GM12878 (cell line): ENCODE measurements around the gene SLC3A2. TPM values are rescaled to one million over a fixed set of nuclear protein-coding genes. Genes with fewer than 3 reads are reported as not detected.

ENCODE experiments used
- ASH2L ChIP-seq: fragments of 300-600, 200-600 bp; sonication (generic); IDR thresholded peaks from 2 replicates; pipeline ENCODE4 v1.6.1; 2017; ENCODE audit warnings: low read depth, mild to moderate bottlenecking, borderline replicate concordance
- ATF3 ChIP-seq: IDR thresholded peaks from 2 replicates; pipeline ENCODE4 v1.6.1; 2011; ENCODE audit warnings: low read depth, mild to moderate bottlenecking, low read length, moderate library complexity, borderline replicate concordance; ENCODE audit errors: extremely low read depth
- CHD1 ChIP-seq: IDR thresholded peaks from 2 replicates; pipeline ENCODE4 v1.6.1; 2012; ENCODE audit warnings: low read depth, low read length, improper control_type of control experiment
- CUX1 ChIP-seq: IDR thresholded peaks from 2 replicates; pipeline ENCODE4 v1.6.1; 2012; ENCODE audit warnings: improper control_type of control experiment, low read depth, low read length; ENCODE audit not compliant: insufficient replicate concordance
- GABPA ChIP-seq: IDR thresholded peaks from 2 replicates; pipeline ENCODE4 v1.6.1; 2014; ENCODE audit warnings: antibody characterized with exemption, low read depth, mild to moderate bottlenecking, inconsistent platforms
- MYB ChIP-seq: fragments of 150-350 bp; IDR thresholded peaks from 2 replicates; pipeline ENCODE4 v1.6.1; 2014; ENCODE audit warnings: mild to moderate bottlenecking, low read depth, low read length, borderline replicate concordance
- PAX8 ChIP-seq: fragments of 450-650 bp; IDR thresholded peaks from 2 replicates; pipeline ENCODE4 v1.6.1; 2017; ENCODE audit warnings: mild to moderate bottlenecking, moderate library complexity
- POLR2AphosphoS2 ChIP-seq: IDR thresholded peaks from 2 replicates; pipeline ENCODE4 v1.6.1; 2011; ENCODE audit warnings: low read depth, mild to moderate bottlenecking, low read length, improper control_type of control experiment, moderate library complexity
- RELA ChIP-seq: fragments of 450-650 bp; IDR thresholded peaks from 2 replicates; pipeline ENCODE4 v1.8.0; 2014; ENCODE audit warnings: borderline replicate concordance; ENCODE audit not compliant: partially characterized antibody
- RUNX3 ChIP-seq: IDR thresholded peaks from 2 replicates; pipeline ENCODE4 v1.6.1; 2012; ENCODE audit warnings: low read length, inconsistent platforms
- STAT1 ChIP-seq: fragments of 450-650 bp; conservative IDR thresholded peaks from 2 replicates; pipeline ENCODE4 v1.6.1; 2014; ENCODE audit warnings: antibody characterized with exemption, mild to moderate bottlenecking
- TAF1 ChIP-seq: IDR thresholded peaks from 2 replicates; pipeline ENCODE4 v1.6.1; 2011; ENCODE audit warnings: mild to moderate bottlenecking, low read depth, low read length, borderline replicate concordance
- TARDBP ChIP-seq: IDR thresholded peaks from 2 replicates; pipeline ENCODE4 v1.6.1; 2016; ENCODE audit warnings: borderline replicate concordance
- TBL1XR1 ChIP-seq: IDR thresholded peaks from 2 replicates; pipeline ENCODE4 v1.6.1; 2012; ENCODE audit warnings: low read depth, low read length, improper control_type of control experiment
- USF1 ChIP-seq: IDR thresholded peaks from 2 replicates; pipeline ENCODE4 v1.6.1; 2011; ENCODE audit warnings: borderline replicate concordance, low read depth, mild to moderate bottlenecking, moderate library complexity, mixed read lengths, low read length; ENCODE audit not compliant: insufficient read depth; ENCODE audit errors: extremely low read length
- USF2 ChIP-seq: IDR thresholded peaks from 2 replicates; pipeline ENCODE4 v1.6.1; 2011; ENCODE audit warnings: low read depth, low read length, improper control_type of control experiment, borderline replicate concordance
- ZNF384 ChIP-seq: IDR thresholded peaks from 2 replicates; pipeline ENCODE4 v1.6.1; 2012; ENCODE audit warnings: low read depth, mild to moderate bottlenecking, low read length, improper control_type of control experiment, borderline replicate concordance
- ZNF622 ChIP-seq: fragments of 450-650 bp; IDR thresholded peaks from 2 replicates; pipeline ENCODE4 v1.6.1; 2017; ENCODE audit warnings: mild to moderate bottlenecking, inconsistent platforms
- polyA plus RNA-seq, 11 experiments: library from polyadenylated mRNA; depleted of rRNA in 4 of 11; unstranded in 6 of 11; stranded (reverse) in 5 of 11; fragments of >200 nt; fragmentation: Nextera tagmentation in 4 of 11; fragmentation: Illumina TruSeq in 1 of 11; extraction: Ambion mirVana in 4 of 11; extraction: Trizol in 1 of 11; gene quantifications; 1 replicate in 1 of 11; 2 replicates in 10 of 11; pipeline versions ENCODE4 v1.2.1 to v1.2.3, GENCODE V29; 2011 to 2016; ENCODE audit warnings: inconsistent platforms in 2 of 11, missing spikeins in 2 of 11, low read depth in 1 of 11
- total RNA-seq, 4 experiments: library from RNA; depleted of rRNA in 3 of 4; stranded (reverse); fragments of >200 nt in 3 of 4; fragmentation: Illumina TruSeq in 1 of 4; extraction: Trizol in 1 of 4; gene quantifications; 2 replicates each; pipeline versions ENCODE4 v1.2.1 to v1.2.3, GENCODE V29; 2013 to 2021
- TF ChIP-seq, protein P1 (sequence below): IDR thresholded peaks from 2 replicates; pipeline ENCODE4 v1.6.1; 2012; ENCODE audit warnings: low read depth, low read length, improper control_type of control experiment
- TF ChIP-seq, protein P2 (sequence below): fragments of 450-650 bp; IDR thresholded peaks from 2 replicates; pipeline ENCODE4 v1.6.1; 2017; ENCODE audit warnings: mild to moderate bottlenecking

The SLC3A2 gene
- total and polyA plus RNA-seq, 10 of the 15 experiments (the other 5 are each of a cell fraction or from before 2014, with no cell fraction given): 6.9 to 158 (median 106) TPM

DNA sequence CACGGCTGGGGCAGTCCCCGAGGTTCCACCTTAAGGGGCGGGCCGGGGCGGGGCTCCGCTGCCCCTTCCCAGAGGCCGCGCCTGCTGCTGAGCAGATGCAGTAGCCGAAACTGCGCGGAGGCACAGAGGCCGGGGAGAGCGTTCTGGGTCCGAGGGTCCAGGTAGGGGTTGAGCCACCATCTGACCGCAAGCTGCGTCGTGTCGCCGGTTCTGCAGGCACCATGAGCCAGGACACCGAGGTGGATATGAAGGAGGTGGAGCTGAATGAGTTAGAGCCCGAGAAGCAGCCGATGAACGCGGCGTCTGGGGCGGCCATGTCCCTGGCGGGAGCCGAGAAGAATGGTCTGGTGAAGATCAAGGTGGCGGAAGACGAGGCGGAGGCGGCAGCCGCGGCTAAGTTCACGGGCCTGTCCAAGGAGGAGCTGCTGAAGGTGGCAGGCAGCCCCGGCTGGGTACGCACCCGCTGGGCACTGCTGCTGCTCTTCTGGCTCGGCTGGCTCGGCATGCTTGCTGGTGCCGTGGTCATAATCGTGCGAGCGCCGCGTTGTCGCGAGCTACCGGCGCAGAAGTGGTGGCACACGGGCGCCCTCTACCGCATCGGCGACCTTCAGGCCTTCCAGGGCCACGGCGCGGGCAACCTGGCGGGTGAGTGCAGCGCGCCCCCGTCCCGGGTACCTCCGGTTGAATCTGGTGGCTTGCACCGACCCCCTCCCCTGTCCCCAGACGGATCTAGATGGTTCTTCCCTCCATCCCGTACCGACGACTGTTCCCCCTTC, at the start of gene SLC3A2 (continued):
- TF ChIP-seq CUX1 (no peak), TBL1XR1 (no peak), MYB (no peak), ASH2L (0 out of 2 replicates have a peak, but pooled peaks have one; percentile 27), STAT1 (0 out of 2 replicates have a peak, but pooled peaks have one; percentile 58), ATF3 (no peak), CHD1 (peak; percentile 89), USF1 (no peak), PAX8 (no peak), USF2 (no peak), POLR2AphosphoS2 (peak; percentile 98), ZNF384 (no peak), ZNF622 (no peak), RELA (no peak), RUNX3 (peak; percentile 70), TARDBP (no peak), TAF1 (peak; percentile 86), GABPA (no peak)
- TF ChIP-seq, protein P1, sequence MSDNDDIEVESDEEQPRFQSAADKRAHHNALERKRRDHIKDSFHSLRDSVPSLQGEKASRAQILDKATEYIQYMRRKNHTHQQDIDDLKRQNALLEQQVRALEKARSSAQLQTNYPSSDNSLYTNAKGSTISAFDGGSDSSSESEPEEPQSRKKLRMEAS: peak; percentile 63
- TF ChIP-seq, protein P2, sequence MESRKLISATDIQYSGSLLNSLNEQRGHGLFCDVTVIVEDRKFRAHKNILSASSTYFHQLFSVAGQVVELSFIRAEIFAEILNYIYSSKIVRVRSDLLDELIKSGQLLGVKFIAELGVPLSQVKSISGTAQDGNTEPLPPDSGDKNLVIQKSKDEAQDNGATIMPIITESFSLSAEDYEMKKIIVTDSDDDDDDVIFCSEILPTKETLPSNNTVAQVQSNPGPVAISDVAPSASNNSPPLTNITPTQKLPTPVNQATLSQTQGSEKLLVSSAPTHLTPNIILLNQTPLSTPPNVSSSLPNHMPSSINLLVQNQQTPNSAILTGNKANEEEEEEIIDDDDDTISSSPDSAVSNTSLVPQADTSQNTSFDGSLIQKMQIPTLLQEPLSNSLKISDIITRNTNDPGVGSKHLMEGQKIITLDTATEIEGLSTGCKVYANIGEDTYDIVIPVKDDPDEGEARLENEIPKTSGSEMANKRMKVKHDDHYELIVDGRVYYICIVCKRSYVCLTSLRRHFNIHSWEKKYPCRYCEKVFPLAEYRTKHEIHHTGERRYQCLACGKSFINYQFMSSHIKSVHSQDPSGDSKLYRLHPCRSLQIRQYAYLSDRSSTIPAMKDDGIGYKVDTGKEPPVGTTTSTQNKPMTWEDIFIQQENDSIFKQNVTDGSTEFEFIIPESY: 0 out of 2 replicates have a peak, but pooled peaks have one; percentile 12
